Vagina (tissue), 2 donors: ENCODE data around the gene MAP7D3. TPM values are rescaled to one million over a fixed set of nuclear protein-coding genes. Genes with fewer than 3 reads are reported as not detected.

ENCODE experiments used
- DNase-seq, 2 donors: peaks; one replicate each; pipeline ENCODE4 v3.0.0-alpha.2; 2017; ENCODE audit errors: extremely low spot score in 2 of 2
- H3K27ac ChIP-seq: fragments of 200-600 bp; sonication (generic); one replicate; pipeline ENCODE4 v1.5.1; 2019
- H3K27me3 ChIP-seq: fragments of 200-600 bp; sonication (generic); one replicate; pipeline ENCODE4 v1.5.1; 2019
- H3K36me3 ChIP-seq, 2 donors: fragments of 200-600 bp; sonication (generic); one replicate each; pipeline ENCODE4 v1.5.1; 2017 to 2019
- H3K4me1 ChIP-seq: fragments of 200-600 bp; sonication (generic); one replicate; pipeline ENCODE4 v1.5.1; 2019
- H3K4me3 ChIP-seq, 2 donors: fragments of 200-600 bp; sonication (generic); 1 replicate in 1 of 2; 2 replicates in 1 of 2; pipeline ENCODE4 v1.5.1; 2016 to 2019
- H3K9me3 ChIP-seq: fragments of 200-600 bp; sonication (generic); one replicate; pipeline ENCODE4 v1.5.1; 2019
- CTCF ChIP-seq, 3 experiments: fragments of 450-650 bp in 2 of 3; fragments of 200-600 bp in 1 of 3; sonication (generic) in 1 of 3; IDR thresholded peaks; one replicate each; pipeline ENCODE4 v1.5.1; 2017 to 2019; ENCODE audit warnings: antibody characterized with exemption in 3 of 3, mild to moderate bottlenecking in 2 of 3, moderate library complexity in 2 of 3
- POLR2A ChIP-seq, 2 donors: fragments of 450-650 bp; IDR thresholded peaks; one replicate each; pipeline ENCODE4 v1.6.1; 2017; ENCODE audit warnings: antibody characterized with exemption in 2 of 2, mild to moderate bottlenecking in 2 of 2, moderate library complexity in 2 of 2
- POLR2AphosphoS5 ChIP-seq, 2 donors: sonication (generic); formaldehyde crosslinking; IDR thresholded peaks; one replicate each; pipeline ENCODE4 v1.9.0; 2017; ENCODE audit warnings: antibody characterized with exemption in 2 of 2, mild to moderate bottlenecking in 2 of 2, low read depth in 1 of 2; ENCODE audit not compliant: insufficient read depth in 1 of 2
- intact Hi-C: fragments of 100-400 bp; cut with DNase I; formaldehyde crosslinking; loops from one replicate; pipeline ENCODE4 v1.15.1; 2023
- total RNA-seq: library from RNA; depleted of rRNA; stranded (reverse); fragments of >200 nt; gene quantifications from one replicate; pipeline ENCODE4 v1.2.3, GENCODE V29; 2016

The MAP7D3 gene
- total RNA-seq, 1 donor from 2014 or later = 15.0 TPM

- no peak for DNase-seq
- H3K9me3 ChIP-seq = no peaks in the 10 kb centered on the region
- no peak overlapping the region for H3K4me3 ChIP-seq
- H3K27me3 ChIP-seq = no peaks in the 10 kb centered on the region
- H3K27ac ChIP-seq = no peak overlapping the region
- peaks cover 0 to 5% of the 10 kb centered on the region in 2 donors for H3K36me3 ChIP-seq
- intact Hi-C loops = no loop called here
- peaks cover 18% of the 10 kb centered on the region for H3K4me1 ChIP-seq
- TF ChIP-seq POLR2A (IDR thresholded peaks at IDR 0.05) (no peak), POLR2AphosphoS5 (IDR thresholded peaks at IDR 0.05; ENCODE audit: insufficient read depth in 1 of 2, low read depth in 1 of 2) (no peak), CTCF (IDR thresholded peaks at IDR 0.05) (no peak)
These were observed 40.4 kb downstream of the MAP7D3 start for GRCh38 chrX:136210806-136211205.

GRCh38 chrX:136210243-136210642, 41.0 kb downstream of the MAP7D3 start:
- TF ChIP-seq CTCF (IDR thresholded peaks at IDR 0.05) (no peak), POLR2AphosphoS5 (IDR thresholded peaks at IDR 0.05; ENCODE audit: insufficient read depth in 1 of 2, low read depth in 1 of 2) (no peak), POLR2A (IDR thresholded peaks at IDR 0.05) (no peak)
- no peaks in the 10 kb centered on the region for H3K9me3 ChIP-seq
- intact Hi-C loops = no loop called here
- no peak for DNase-seq
- H3K27ac ChIP-seq = no peak overlapping the region
- H3K36me3 ChIP-seq = peaks cover 0 to 5% of the 10 kb centered on the region in 2 donors
- H3K27me3 ChIP-seq = no peaks in the 10 kb centered on the region
- peaks cover 19% of the 10 kb centered on the region for H3K4me1 ChIP-seq
- no peak overlapping the region for H3K4me3 ChIP-seq

GRCh38 chrX:136209751-136210150, 41.4 kb downstream of the MAP7D3 start:
- H3K9me3 ChIP-seq = no peaks in the 10 kb centered on the region
- H3K27ac ChIP-seq = no peak overlapping the region
- no peak overlapping the region for H3K4me3 ChIP-seq
- H3K27me3 ChIP-seq = no peaks in the 10 kb centered on the region
- intact Hi-C loops = loop anchor here (2.0 to 5.0 kb wide), 2 partner anchors 37 to 47 kb away; no protein-coding TSS in a partner anchor
- DNase-seq = no peak
- peaks cover 0 to 5% of the 10 kb centered on the region in 2 donors for H3K36me3 ChIP-seq
- H3K4me1 ChIP-seq = peaks cover 23% of the 10 kb centered on the region
- no peak for TF ChIP-seq POLR2A (IDR thresholded peaks at IDR 0.05)
- TF ChIP-seq CTCF (IDR thresholded peaks at IDR 0.05) = no peak
- TF ChIP-seq POLR2AphosphoS5 (IDR thresholded peaks at IDR 0.05; ENCODE audit: insufficient read depth in 1 of 2, low read depth in 1 of 2) = no peak

GRCh38 chrX:136209016-136209738, 42.0 kb downstream of the MAP7D3 start:
- H3K4me3 ChIP-seq = no peak overlapping the region
- TF ChIP-seq POLR2A (IDR thresholded peaks at IDR 0.05) (no peak), CTCF (IDR thresholded peaks at IDR 0.05) (peak; percentile 11 to 64 (median 41)), POLR2AphosphoS5 (IDR thresholded peaks at IDR 0.05; ENCODE audit: insufficient read depth in 1 of 2, low read depth in 1 of 2) (peak in 1 of 2 donors; percentile 55)
- intact Hi-C loops = loop anchor here (2.0 to 5.0 kb wide), 2 partner anchors 37 to 48 kb away; no protein-coding TSS in a partner anchor
- H3K27me3 ChIP-seq = no peaks in the 10 kb centered on the region
- H3K9me3 ChIP-seq = no peaks in the 10 kb centered on the region
- peak overlapping the region; percentile 57 for H3K27ac ChIP-seq
- peaks cover 23% of the 10 kb centered on the region for H3K4me1 ChIP-seq
- DNase-seq = no peak
- peaks cover 0 to 5% of the 10 kb centered on the region in 2 donors for H3K36me3 ChIP-seq

- Histone ChIP-seq H3K36me3 (peaks cover 0 to 5% of the 10 kb centered on the region in 2 donors), H3K27ac (no peak overlapping the region), H3K4me1 (peaks cover 31% of the 10 kb centered on the region), H3K27me3 (no peaks in the 10 kb centered on the region), H3K9me3 (no peaks in the 10 kb centered on the region), H3K4me3 (no peak overlapping the region)
- TF ChIP-seq POLR2A (IDR thresholded peaks at IDR 0.05) = no peak
- no peak for TF ChIP-seq CTCF (IDR thresholded peaks at IDR 0.05)
- no peak for TF ChIP-seq POLR2AphosphoS5 (IDR thresholded peaks at IDR 0.05; ENCODE audit: insufficient read depth in 1 of 2, low read depth in 1 of 2)
- no peak for DNase-seq
- intact Hi-C loops = loop anchor here (5.0 kb wide), 1 partner anchor 35 kb away; no protein-coding TSS in a partner anchor
These were observed 43.7 kb downstream of the MAP7D3 start for GRCh38 chrX:136207546-136207945.
